CD8-positive, alpha-beta memory T cell (primary cell): ENCODE results near the gene ACER3. TPM values are rescaled to one million over a fixed set of nuclear protein-coding genes. Genes with fewer than 3 reads are reported as not detected.
"Not testable (repeated sequence)": the region's sequence is repeated elsewhere in the genome, so short reads cannot be mapped to it uniquely, and the experiment has no call there.

Experiments used
- CTCF ChIA-PET: fragments of 350-600 bp; sonication (Branson Sonifier 250); formaldehyde crosslinking; loops from one replicate; lab custom pipeline; 2021; ENCODE audit warnings: antibody characterized with exemption; lab: Charles Lee
- POLR2A ChIA-PET: fragments of 350-600 bp; sonication (Branson Sonifier 250); formaldehyde crosslinking; loops from one replicate; lab custom pipeline; 2021; ENCODE audit warnings: antibody characterized with exemption; lab: Charles Lee
- DNase-seq, 5 donors: peaks; one replicate each; pipeline versions ENCODE4 v3.0.0 to v3.0.0-alpha.2; 2020 to 2022; ENCODE audit warnings: mixed read lengths in 1 of 5
- H3K27ac ChIP-seq: one replicate; pipeline ENCODE4 v1.7.0; 2013; ENCODE audit warnings: low read depth, mild to moderate bottlenecking, low read length, moderate library complexity
- H3K27me3 ChIP-seq: 2 replicates; pipeline ENCODE4 v1.7.0; 2013; ENCODE audit warnings: low read length, mild to moderate bottlenecking; ENCODE audit not compliant: insufficient read depth, poor library complexity, severe bottlenecking
- H3K36me3 ChIP-seq: 2 replicates; pipeline ENCODE4 v1.7.0; 2013; ENCODE audit warnings: mild to moderate bottlenecking, low read length, moderate library complexity; ENCODE audit not compliant: insufficient read depth
- H3K4me1 ChIP-seq: 2 replicates; pipeline ENCODE4 v1.7.0; 2013; ENCODE audit warnings: mild to moderate bottlenecking, low read length, moderate library complexity; ENCODE audit not compliant: insufficient read depth
- H3K4me3 ChIP-seq: 2 replicates; pipeline ENCODE4 v1.7.0; 2013; ENCODE audit warnings: mild to moderate bottlenecking, low read length
- H3K9me3 ChIP-seq: 2 replicates; pipeline ENCODE4 v1.7.0; 2013; ENCODE audit warnings: mild to moderate bottlenecking, low read length
- H3K27ac Mint-ChIP-seq, 8 donors: one replicate each; pipeline ENCODE4 v1.8.0; 2020 to 2021; ENCODE audit warnings: mixed read lengths in 8 of 8, mild to moderate bottlenecking in 6 of 8, inconsistent platforms in 3 of 8, moderate library complexity in 3 of 8
- H3K27me3 Mint-ChIP-seq, 2 donors: one replicate each; pipeline ENCODE4 v1.8.0; 2020 to 2021; ENCODE audit warnings: mixed read lengths in 2 of 2, mild to moderate bottlenecking in 1 of 2, moderate library complexity in 1 of 2
- H3K36me3 Mint-ChIP-seq, 3 donors: one replicate each; pipeline ENCODE4 v1.8.0; 2020 to 2021; ENCODE audit warnings: mixed read lengths in 3 of 3, inconsistent platforms in 1 of 3, mild to moderate bottlenecking in 1 of 3
- H3K4me1 Mint-ChIP-seq, 3 donors: one replicate each; pipeline ENCODE4 v1.8.0; 2020 to 2021; ENCODE audit warnings: mixed read lengths in 3 of 3, inconsistent platforms in 1 of 3, mild to moderate bottlenecking in 1 of 3
- H3K4me3 Mint-ChIP-seq, 7 donors: one replicate each; pipeline ENCODE4 v1.8.0; 2020 to 2021; ENCODE audit warnings: mixed read lengths in 7 of 7, mild to moderate bottlenecking in 6 of 7, moderate library complexity in 4 of 7, inconsistent platforms in 2 of 7
- H3K9me3 Mint-ChIP-seq, 5 donors: one replicate each; pipeline ENCODE4 v1.8.0; 2020 to 2022; ENCODE audit warnings: mixed read lengths in 5 of 5, mild to moderate bottlenecking in 3 of 5, moderate library complexity in 2 of 5, inconsistent platforms in 1 of 5
- polyA plus RNA-seq: library from polyadenylated mRNA; unstranded; fragments of 300-500 nt; fragmentation: Illumina TruSeq; gene quantifications from one replicate; pipeline ENCODE4 v1.2.3, GENCODE V29; 2021
- total RNA-seq, 2 experiments: library from RNA; stranded (reverse); gene quantifications; one replicate each; pipeline ENCODE4 v1.2.3, GENCODE V29; 2021

The ACER3 gene
- total RNA-seq (10 to 100 TPM; 16.1 to 19.1 TPM), polyA plus RNA-seq (5.3 TPM)

- POLR2A ChIA-PET: interaction anchor here (0.6 kb wide), 1 partner anchor 9 kb away, joined by 5 read pairs; no protein-coding TSS in a partner anchor
- Histone ChIP-seq H3K9me3 (no peaks in the 10 kb centered on the region), H3K4me3 (peak within 1 kb of the TSS; percentile 60), H3K4me1 (peaks cover 12% of the 10 kb centered on the region), H3K27me3 (no peaks in the 10 kb centered on the region), H3K27ac (peak within 1 kb of the TSS; percentile 70), H3K36me3 (no peaks in the 10 kb centered on the region)
- Mint-ChIP-seq H3K4me3 (peak within 1 kb of the TSS; percentile 84 to 94 (median 87)), H3K9me3 (no peaks in the 10 kb centered on the region), H3K27ac (peak within 1 kb of the TSS; percentile 12 to 94 (median 85)), H3K36me3 (peaks cover 0 to 2% (median 0%) of the 10 kb centered on the region in 3 donors), H3K27me3 (no peaks in the 10 kb centered on the region), H3K4me1 (peaks cover 13 to 29% (median 28%) of the 10 kb centered on the region in 3 donors)
- CTCF ChIA-PET: interaction anchor here (1.5 kb wide), 1 partner anchor 58 kb away, joined by 4 read pairs; no protein-coding TSS in a partner anchor
- peak; percentile 57 to 86 (median 79) for DNase-seq
These were observed at the start of gene ACER3 for GRCh38 chr11:76860539-76861475. Gene ACER3, plus strand, starts transcription at chr11:76860918. Its CDS starts 59 bp downstream, at chr11:76860977.

- Histone ChIP-seq H3K36me3 (no peaks in the 10 kb centered on the region), H3K4me3 (no peak overlapping the region), H3K27ac (no peak overlapping the region), H3K4me1 (no peaks in the 10 kb centered on the region), H3K27me3 (no peaks in the 10 kb centered on the region), H3K9me3 (no peaks in the 10 kb centered on the region)
- ChIA-PET POLR2A (no interaction called here), CTCF (interaction anchor here (1.5 kb wide), 1 partner anchor 109 kb away, joined by 3 read pairs; no protein-coding TSS in a partner anchor)
- H3K27ac Mint-ChIP-seq: no peak overlapping the region
- no peak overlapping the region for H3K4me3 Mint-ChIP-seq
- H3K36me3 Mint-ChIP-seq: peaks cover 0 to 2% (median 0%) of the 10 kb centered on the region in 3 donors
- DNase-seq: no peak
- H3K4me1 Mint-ChIP-seq: peaks cover 4 to 9% (median 6%) of the 10 kb centered on the region in 3 donors
- H3K9me3 Mint-ChIP-seq: peaks cover 6 to 16% (median 10%) of the 10 kb centered on the region in 5 donors
- H3K27me3 Mint-ChIP-seq: peaks cover 10 to 29% of the 10 kb centered on the region in 2 donors
These were observed 49.5 kb upstream of the ACER3 start for GRCh38 chr11:76811259-76811658.

GRCh38 chr11:76814414-76814813 lies 46.3 kb upstream of the ACER3 start:
- Mint-ChIP-seq H3K9me3 (peaks cover 9 to 24% (median 20%) of the 10 kb centered on the region in 5 donors), H3K27me3 (peaks cover 7 to 27% of the 10 kb centered on the region in 2 donors), H3K4me1 (peaks cover 2 to 4% (median 4%) of the 10 kb centered on the region in 3 donors), H3K27ac (no peak overlapping the region), H3K4me3 (no peak overlapping the region), H3K36me3 (peaks cover 0 to 5% (median 0%) of the 10 kb centered on the region in 3 donors)
- Histone ChIP-seq H3K4me3 (no peak overlapping the region), H3K36me3 (no peaks in the 10 kb centered on the region), H3K27me3 (no peaks in the 10 kb centered on the region), H3K4me1 (no peaks in the 10 kb centered on the region), H3K27ac (no peak overlapping the region), H3K9me3 (no peaks in the 10 kb centered on the region)
- CTCF ChIA-PET: interaction anchor here (2.1 kb wide), 1 partner anchor 10 kb away, joined by 4 read pairs; no protein-coding TSS in a partner anchor
- no peak for DNase-seq
- POLR2A ChIA-PET: no interaction called here

- DNase-seq, H3K4me3 ChIP-seq, H3K4me3 Mint-ChIP-seq, H3K36me3 ChIP-seq, POLR2A ChIA-PET, H3K4me1 Mint-ChIP-seq, H3K9me3 ChIP-seq, H3K36me3 Mint-ChIP-seq, H3K4me1 ChIP-seq, H3K27ac ChIP-seq, H3K27me3 ChIP-seq, H3K27ac Mint-ChIP-seq, CTCF ChIA-PET: not testable (repeated sequence)
- Mint-ChIP-seq H3K27me3 (peaks cover 10 to 28% of the 10 kb centered on the region in 2 donors), H3K9me3 (peaks cover 9 to 24% (median 20%) of the 10 kb centered on the region in 5 donors)
These were observed 45.0 kb upstream of the ACER3 start for GRCh38 chr11:76815678-76816077.

- H3K27ac ChIP-seq: peak overlapping the region; percentile 25
- Mint-ChIP-seq H3K4me1 (peaks cover 0 to 2% (median 0%) of the 10 kb centered on the region in 3 donors), H3K36me3 (peaks cover 0 to 5% (median 0%) of the 10 kb centered on the region in 3 donors), H3K4me3 (no peak overlapping the region), H3K27me3 (peaks cover 12 to 34% of the 10 kb centered on the region in 2 donors), H3K27ac (no peak overlapping the region), H3K9me3 (peaks cover 9 to 21% (median 19%) of the 10 kb centered on the region in 5 donors)
- no peaks in the 10 kb centered on the region for H3K27me3 ChIP-seq
- no peaks in the 10 kb centered on the region for H3K36me3 ChIP-seq
- no peaks in the 10 kb centered on the region for H3K9me3 ChIP-seq
- DNase-seq: no peak
- ChIA-PET POLR2A (no interaction called here), CTCF (no interaction called here)
- no peak overlapping the region for H3K4me3 ChIP-seq
- no peaks in the 10 kb centered on the region for H3K4me1 ChIP-seq
These were observed 40.5 kb upstream of the ACER3 start for GRCh38 chr11:76820184-76820566.

GRCh38 chr11:76821396-76821795 lies 39.3 kb upstream of the ACER3 start:
- H3K4me3 Mint-ChIP-seq, H3K36me3 Mint-ChIP-seq, H3K36me3 ChIP-seq, H3K27me3 ChIP-seq, H3K27ac ChIP-seq, H3K27ac Mint-ChIP-seq, DNase-seq, H3K4me1 Mint-ChIP-seq, H3K4me1 ChIP-seq, POLR2A ChIA-PET, CTCF ChIA-PET, H3K4me3 ChIP-seq, H3K9me3 ChIP-seq: not testable (repeated sequence)
- Mint-ChIP-seq H3K9me3 (peaks cover 2 to 11% (median 9%) of the 10 kb centered on the region in 5 donors), H3K27me3 (peaks cover 10 to 26% of the 10 kb centered on the region in 2 donors)

- ChIA-PET POLR2A (no interaction called here), CTCF (interaction anchor here (0.6 kb wide), 1 partner anchor 1490 kb away, joined by 3 read pairs; no protein-coding TSS in a partner anchor)
- H3K27me3 ChIP-seq: no peaks in the 10 kb centered on the region
- no peak for DNase-seq
- H3K9me3 Mint-ChIP-seq: peaks cover 0 to 2% (median 1%) of the 10 kb centered on the region in 5 donors
- no peak overlapping the region for H3K27ac Mint-ChIP-seq
- H3K27ac ChIP-seq: peak overlapping the region; percentile 59
- H3K4me1 Mint-ChIP-seq: peaks cover 0 to 4% (median 2%) of the 10 kb centered on the region in 3 donors
- H3K36me3 ChIP-seq: no peaks in the 10 kb centered on the region
- no peaks in the 10 kb centered on the region for H3K4me1 ChIP-seq
- H3K4me3 Mint-ChIP-seq: no peak overlapping the region
- no peaks in the 10 kb centered on the region for H3K9me3 ChIP-seq
- peaks cover 7 to 16% of the 10 kb centered on the region in 2 donors for H3K27me3 Mint-ChIP-seq
- no peaks in the 10 kb centered on the region for H3K36me3 Mint-ChIP-seq
- H3K4me3 ChIP-seq: no peak overlapping the region
These were observed 38.3 kb upstream of the ACER3 start for GRCh38 chr11:76822406-76822805.
